HG02852 (cell line): ENCODE results near the gene FOXS1.

Experiments used
- ATAC-seq: cut with Tn5 transposase; IDR thresholded peaks from one replicate; pipeline ENCODE4 v1.9.1; 2021; ENCODE audit warnings: mild to moderate bottlenecking, moderate library complexity; ENCODE audit not compliant: unreplicated experiment

Gene FOXS1

GRCh38 chr20:31801508-31801907 lies 43.9 kb downstream of the FOXS1 start:
- ATAC-seq: no peak

GRCh38 chr20:31797364-31797763 lies 48.0 kb downstream of the FOXS1 start:
- ATAC-seq: no peak
